Fibroblast of lung (primary cell): ENCODE results near the gene BHLHA9. TPM values are rescaled to one million over a fixed set of nuclear protein-coding genes. Genes with fewer than 3 reads are reported as not detected.

ENCODE experiments used
- DNase-seq, 2 donors: peaks; one replicate each; pipeline versions ENCODE4 v3.0.0 to v3.0.0-alpha.2; 2010; ENCODE audit warnings: low read depth in 2 of 2
- H2AFZ ChIP-seq: 2 replicates; pipeline ENCODE4 v1.5.1; 2012; ENCODE audit warnings: low read length, control low read depth, inconsistent platforms
- H3K27ac ChIP-seq: 2 replicates; pipeline ENCODE4 v1.5.1; 2011; ENCODE audit warnings: low read length, control low read depth; ENCODE audit not compliant: insufficient read depth
- H3K27me3 ChIP-seq: 2 replicates; pipeline ENCODE4 v1.5.1; 2011; ENCODE audit warnings: mild to moderate bottlenecking, low read length; ENCODE audit not compliant: control insufficient read depth, insufficient read depth
- H3K36me3 ChIP-seq: 2 replicates; pipeline ENCODE4 v1.5.1; 2011; ENCODE audit warnings: low read length; ENCODE audit not compliant: control insufficient read depth, insufficient read depth
- H3K4me1 ChIP-seq: 2 replicates; pipeline ENCODE4 v1.5.1; 2011; ENCODE audit warnings: low read length; ENCODE audit not compliant: control insufficient read depth, insufficient read depth; ENCODE audit errors: extremely low read depth
- H3K4me2 ChIP-seq: 2 replicates; pipeline ENCODE4 v1.5.1; 2011; ENCODE audit warnings: low read length, control low read depth; ENCODE audit not compliant: insufficient read depth; ENCODE audit errors: extremely low read depth
- H3K4me3 ChIP-seq, 4 experiments: fragments of 200-600 bp in 1 of 4; sonication (generic) in 1 of 4; replicated peaks in 1 of 4; 2 replicates each; pipeline ENCODE4 v1.5.1; 2011 to 2016; ENCODE audit warnings: low read length in 4 of 4, low read depth in 3 of 4, mild to moderate bottlenecking in 3 of 4, control low read depth in 2 of 4, inconsistent platforms in 1 of 4, mixed read lengths in 1 of 4; ENCODE audit not compliant: insufficient read depth in 1 of 4; ENCODE audit errors: control extremely low read depth in 1 of 4
- H3K79me2 ChIP-seq: 2 replicates; pipeline ENCODE4 v1.5.1; 2012; ENCODE audit warnings: mild to moderate bottlenecking, low read length, inconsistent platforms; ENCODE audit not compliant: control insufficient read depth, insufficient read depth
- H3K9ac ChIP-seq: 2 replicates; pipeline ENCODE4 v1.5.1; 2011; ENCODE audit warnings: mild to moderate bottlenecking, low read length, control low read depth; ENCODE audit not compliant: insufficient read depth
- H3K9me3 ChIP-seq: 2 replicates; pipeline ENCODE4 v1.5.1; 2012; ENCODE audit warnings: low read depth, low read length; ENCODE audit not compliant: control insufficient read depth, insufficient read depth
- H4K20me1 ChIP-seq: 2 replicates; pipeline ENCODE4 v1.5.1; 2011; ENCODE audit warnings: low read length; ENCODE audit not compliant: control insufficient read depth, insufficient read depth; ENCODE audit errors: extremely low read depth
- EZH2 ChIP-seq: IDR thresholded peaks from 2 replicates; pipeline ENCODE4 v1.5.1; 2012; ENCODE audit warnings: low read length, control low read depth, mild to moderate bottlenecking; ENCODE audit errors: missing control alignments
- polyA plus RNA-seq, 2 donors: library from polyadenylated mRNA; depleted of rRNA in 1 of 2; stranded (reverse) in 1 of 2; unstranded in 1 of 2; fragments of >200 nt; gene quantifications; 2 replicates each; pipeline ENCODE4 v1.2.1, GENCODE V29; 2011 to 2012; ENCODE audit warnings: missing spikeins in 1 of 2
- total RNA-seq: library from RNA; depleted of rRNA; stranded (reverse); fragments of >200 nt; gene quantifications from 2 replicates; pipeline ENCODE4 v1.2.1, GENCODE V29; 2014
- TF ChIP-seq, protein P1 (sequence below), 2 donors: IDR thresholded peaks in 1 of 2; conservative IDR thresholded peaks in 1 of 2; 1 replicate in 1 of 2; 2 replicates in 1 of 2; pipeline ENCODE4 v1.5.1; 2011 to 2012; ENCODE audit warnings: low read length in 2 of 2, control low read depth in 1 of 2, inconsistent platforms in 1 of 2, low read depth in 1 of 2, mild to moderate bottlenecking in 1 of 2

The BHLHA9 gene
- total and polyA plus RNA-seq, 2 donors (not counting 1 experiment from before 2014, with no cell fraction given), result not detected

DNA sequence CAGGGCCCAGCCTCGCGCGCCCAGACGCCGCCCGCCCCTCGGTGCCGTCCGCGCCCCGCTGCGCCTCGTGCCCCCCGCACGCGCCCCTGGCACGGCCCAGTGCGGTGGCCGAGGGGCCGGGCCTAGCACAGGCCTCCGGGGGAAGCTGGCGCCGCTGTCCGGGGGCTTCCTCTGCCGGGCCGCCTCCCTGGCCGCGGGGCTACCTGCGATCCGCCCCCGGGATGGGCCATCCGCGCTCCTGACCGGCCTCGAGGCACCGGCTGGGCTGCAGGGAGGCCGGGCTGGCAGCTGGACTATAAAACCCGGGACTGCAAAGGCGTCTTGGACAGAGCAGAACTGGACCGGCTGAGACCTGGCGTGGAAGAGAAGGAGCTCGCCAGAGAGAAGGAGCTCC is 783 bp downstream of the BHLHA9 start:
- H3K36me3 ChIP-seq, result no peaks in the 10 kb centered on the region
- H3K27me3 ChIP-seq, result peaks cover 12% of the 10 kb centered on the region
- no peaks in the 10 kb centered on the region for H3K4me1 ChIP-seq
- H3K4me2 ChIP-seq, result no peak overlapping the region
- no peak overlapping the region for H2AFZ ChIP-seq
- H4K20me1 ChIP-seq, result no peaks in the 10 kb centered on the region
- H3K4me3 ChIP-seq, result no peak overlapping the region
- no peak overlapping the region for H3K27ac ChIP-seq
- no peak for TF ChIP-seq EZH2
- TF ChIP-seq, protein P1, sequence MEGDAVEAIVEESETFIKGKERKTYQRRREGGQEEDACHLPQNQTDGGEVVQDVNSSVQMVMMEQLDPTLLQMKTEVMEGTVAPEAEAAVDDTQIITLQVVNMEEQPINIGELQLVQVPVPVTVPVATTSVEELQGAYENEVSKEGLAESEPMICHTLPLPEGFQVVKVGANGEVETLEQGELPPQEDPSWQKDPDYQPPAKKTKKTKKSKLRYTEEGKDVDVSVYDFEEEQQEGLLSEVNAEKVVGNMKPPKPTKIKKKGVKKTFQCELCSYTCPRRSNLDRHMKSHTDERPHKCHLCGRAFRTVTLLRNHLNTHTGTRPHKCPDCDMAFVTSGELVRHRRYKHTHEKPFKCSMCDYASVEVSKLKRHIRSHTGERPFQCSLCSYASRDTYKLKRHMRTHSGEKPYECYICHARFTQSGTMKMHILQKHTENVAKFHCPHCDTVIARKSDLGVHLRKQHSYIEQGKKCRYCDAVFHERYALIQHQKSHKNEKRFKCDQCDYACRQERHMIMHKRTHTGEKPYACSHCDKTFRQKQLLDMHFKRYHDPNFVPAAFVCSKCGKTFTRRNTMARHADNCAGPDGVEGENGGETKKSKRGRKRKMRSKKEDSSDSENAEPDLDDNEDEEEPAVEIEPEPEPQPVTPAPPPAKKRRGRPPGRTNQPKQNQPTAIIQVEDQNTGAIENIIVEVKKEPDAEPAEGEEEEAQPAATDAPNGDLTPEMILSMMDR (conservative IDR thresholded peaks at IDR 0.05 in 1 of 2, IDR thresholded peaks at IDR 0.05 in 1 of 2; ENCODE audit: low read depth in 1 of 2, low read length in 2 of 2), result no peak
- H3K9me3 ChIP-seq, result no peaks in the 10 kb centered on the region
- no peak overlapping the region for H3K9ac ChIP-seq
- DNase-seq, result no peak
- H3K79me2 ChIP-seq, result no peaks in the 10 kb centered on the region

DNA sequence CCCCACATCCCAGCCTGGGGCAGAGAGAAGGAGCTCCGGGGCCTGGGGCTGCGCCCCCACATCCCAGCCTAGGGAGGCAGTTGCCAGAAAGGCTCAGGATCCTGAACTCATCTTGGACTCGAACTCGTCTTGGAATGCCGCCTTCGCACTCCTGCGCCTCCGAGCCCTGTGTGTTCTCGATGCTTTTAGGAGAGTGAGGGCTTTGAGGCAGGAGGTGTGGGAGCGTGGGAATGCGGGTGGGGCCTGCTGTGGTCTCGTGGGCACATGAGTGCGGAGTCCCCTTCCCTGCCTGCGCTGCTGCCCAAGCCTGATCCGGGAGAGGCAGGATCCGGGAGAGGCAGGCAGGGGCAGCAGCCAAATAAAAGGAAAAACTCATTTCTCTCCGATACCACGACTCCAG is 1.2 kb downstream of the BHLHA9 start:
- H3K36me3 ChIP-seq, result no peaks in the 10 kb centered on the region
- no peak overlapping the region for H3K9ac ChIP-seq
- H3K4me1 ChIP-seq, result no peaks in the 10 kb centered on the region
- no peaks in the 10 kb centered on the region for H3K79me2 ChIP-seq
- no peaks in the 10 kb centered on the region for H4K20me1 ChIP-seq
- TF ChIP-seq, protein P1 (conservative IDR thresholded peaks at IDR 0.05 in 1 of 2, IDR thresholded peaks at IDR 0.05 in 1 of 2; ENCODE audit: low read depth in 1 of 2, low read length in 2 of 2), result no peak
- no peak for TF ChIP-seq EZH2
- H3K27me3 ChIP-seq, result peaks cover 12% of the 10 kb centered on the region
- no peak overlapping the region for H3K27ac ChIP-seq
- H3K4me2 ChIP-seq, result no peak overlapping the region
- H3K9me3 ChIP-seq, result no peaks in the 10 kb centered on the region
- no peak overlapping the region for H2AFZ ChIP-seq
- no peak for DNase-seq
- H3K4me3 ChIP-seq, result no peak overlapping the region

DNA sequence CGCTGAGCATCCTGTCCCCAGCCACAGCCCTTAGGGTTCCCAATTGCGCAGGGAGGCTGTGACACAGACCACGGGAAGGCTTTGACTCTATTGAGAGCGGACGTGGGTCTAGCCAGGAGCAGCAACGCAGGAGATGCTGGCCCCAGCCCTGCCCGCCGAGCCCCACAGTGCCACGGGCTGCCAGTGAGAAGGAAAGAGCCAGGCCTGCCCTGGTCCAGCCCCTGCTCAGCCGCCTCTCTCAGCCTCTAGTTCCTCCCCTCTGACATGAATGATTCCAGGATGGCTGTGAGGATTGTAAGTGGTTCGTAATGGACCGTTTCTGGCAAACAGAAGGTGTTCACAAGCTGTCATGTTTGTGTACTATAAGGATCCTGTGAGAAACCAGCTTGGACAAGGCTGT is 2.5 kb downstream of the BHLHA9 start:
- Histone ChIP-seq H3K79me2 (no peaks in the 10 kb centered on the region), H3K9ac (no peak overlapping the region), H3K36me3 (no peaks in the 10 kb centered on the region), H4K20me1 (no peaks in the 10 kb centered on the region), H3K27ac (no peak overlapping the region), H3K27me3 (peaks cover 12% of the 10 kb centered on the region), H3K4me3 (no peak overlapping the region), H3K4me1 (no peaks in the 10 kb centered on the region), H3K4me2 (no peak overlapping the region), H2AFZ (no peak overlapping the region), H3K9me3 (no peaks in the 10 kb centered on the region)
- no peak for DNase-seq
- TF ChIP-seq EZH2, result peak; percentile 12
- TF ChIP-seq, protein P1 (conservative IDR thresholded peaks at IDR 0.05 in 1 of 2, IDR thresholded peaks at IDR 0.05 in 1 of 2; ENCODE audit: low read depth in 1 of 2, low read length in 2 of 2), result no peak
